Stimulated activated naive CD4-positive, alpha-beta T cell (primary cell): ENCODE measurements around the gene STK32A.

Source experiments
- DNase-seq, 6 experiments: peaks; one replicate each; lab custom pipeline; 2025; lab: John Stamatoyannopoulos, UW

The STK32A gene

DNA sequence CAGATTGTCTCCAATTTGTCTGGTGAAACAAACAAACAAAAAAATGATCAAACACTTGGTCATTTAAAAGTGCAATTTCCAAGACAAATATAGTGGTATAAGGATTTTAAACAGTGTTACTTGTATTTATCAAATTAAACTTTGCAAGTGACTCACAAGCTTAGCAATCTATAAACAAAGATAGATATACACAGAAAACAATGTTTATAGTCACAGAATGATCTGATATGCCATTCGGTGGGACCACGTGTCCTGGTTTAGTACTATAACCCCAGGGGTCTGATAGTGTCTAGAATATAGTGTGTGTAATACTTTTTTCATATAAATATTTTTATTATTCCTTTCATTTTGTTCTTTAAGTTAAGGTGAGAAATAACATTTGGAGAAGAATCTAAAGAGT lies 183.8 kb downstream of the STK32A start:
- no peak for DNase-seq

DNA sequence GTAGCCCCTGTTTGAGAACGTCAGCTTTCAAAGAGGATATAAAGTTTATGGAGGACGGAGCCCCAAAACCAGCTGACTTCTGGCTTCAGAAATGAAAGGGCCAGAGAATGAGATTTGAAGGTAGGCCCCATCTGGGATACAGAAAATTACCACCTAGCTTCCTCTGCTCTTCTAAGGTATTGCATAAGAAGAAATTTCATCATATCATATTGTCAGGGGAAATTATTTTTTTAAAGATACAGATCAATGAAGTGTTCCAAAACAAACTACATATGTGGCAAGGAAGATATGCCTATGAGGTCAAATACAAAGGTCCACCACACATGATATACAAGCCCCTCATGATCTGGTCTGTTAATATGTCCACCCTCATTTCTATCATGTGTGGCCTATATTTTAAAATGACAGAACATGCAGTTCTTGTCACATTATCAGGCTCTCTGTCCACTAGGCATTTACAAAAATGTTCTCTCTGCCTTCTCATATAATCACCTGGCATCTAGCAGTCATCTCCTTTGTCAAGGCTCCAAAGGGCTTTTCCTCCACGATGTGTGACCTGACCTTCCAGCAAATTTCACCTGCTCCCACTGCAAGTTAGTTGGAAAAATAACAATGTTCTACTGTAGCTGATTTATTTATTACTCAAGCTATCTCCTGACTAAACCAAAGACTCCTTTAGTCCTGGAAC lies 192.0 kb downstream of the STK32A start:
- DNase-seq, result no peak

DNA sequence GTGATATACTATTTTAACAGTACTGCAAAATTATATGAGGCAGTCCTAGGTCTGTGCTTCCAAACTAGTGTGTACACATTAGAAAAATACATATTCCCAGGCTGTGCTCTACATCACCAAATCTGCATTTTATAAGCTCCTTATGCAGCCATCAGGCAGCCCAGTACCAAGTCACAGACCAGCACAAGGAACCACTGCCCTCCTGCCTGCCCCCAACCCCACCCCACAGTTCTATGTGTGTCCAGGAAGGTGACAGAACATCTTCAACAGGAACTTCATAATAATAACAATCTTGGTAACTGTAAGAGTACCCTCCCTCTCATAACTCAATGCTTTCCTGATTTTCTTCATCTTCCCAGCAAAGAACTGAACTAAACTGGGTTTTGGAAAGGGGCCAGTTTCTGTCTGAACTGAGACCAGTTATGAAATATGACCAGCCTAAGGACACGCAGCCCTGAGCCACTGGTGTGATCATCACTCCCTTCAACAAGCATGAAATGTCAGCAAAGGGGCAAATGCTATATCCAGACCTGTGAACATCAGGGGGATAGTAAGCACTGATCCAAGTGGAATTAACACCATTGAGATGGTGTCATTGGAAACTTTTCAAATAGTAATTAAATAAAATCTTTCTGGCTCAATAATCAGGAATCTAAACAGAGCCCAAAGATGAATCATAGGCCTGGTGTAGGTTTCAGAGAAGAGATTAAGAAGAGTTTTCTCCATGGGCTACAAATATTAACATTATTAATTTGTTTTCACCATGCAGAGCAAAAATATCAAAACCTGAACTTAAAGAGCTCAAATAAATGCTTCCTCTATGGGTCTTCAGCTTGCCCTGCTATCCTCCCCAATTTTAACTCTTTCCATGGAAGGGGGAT lies 192.9 kb downstream of the STK32A start:
- no peak for DNase-seq

DNA sequence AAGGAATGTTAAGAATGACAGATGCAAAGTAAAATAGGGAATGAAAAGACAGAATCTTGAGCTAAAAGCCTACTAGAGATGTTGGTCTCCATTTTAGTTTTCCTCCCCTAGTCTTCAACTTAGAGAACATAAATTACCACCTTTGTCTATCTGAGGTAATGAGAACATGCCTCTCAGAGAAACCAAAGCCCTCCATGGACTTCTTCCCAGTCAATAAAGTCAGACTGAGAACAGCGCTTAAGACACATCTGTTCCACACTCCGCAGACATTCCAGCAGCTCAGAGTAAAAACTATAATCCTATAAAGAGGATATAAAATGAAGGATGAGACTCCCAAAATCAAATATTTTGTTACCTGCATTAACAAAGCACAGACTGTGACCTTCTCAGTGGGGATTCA lies 195.8 kb downstream of the STK32A start:
- DNase-seq, result no peak

DNA sequence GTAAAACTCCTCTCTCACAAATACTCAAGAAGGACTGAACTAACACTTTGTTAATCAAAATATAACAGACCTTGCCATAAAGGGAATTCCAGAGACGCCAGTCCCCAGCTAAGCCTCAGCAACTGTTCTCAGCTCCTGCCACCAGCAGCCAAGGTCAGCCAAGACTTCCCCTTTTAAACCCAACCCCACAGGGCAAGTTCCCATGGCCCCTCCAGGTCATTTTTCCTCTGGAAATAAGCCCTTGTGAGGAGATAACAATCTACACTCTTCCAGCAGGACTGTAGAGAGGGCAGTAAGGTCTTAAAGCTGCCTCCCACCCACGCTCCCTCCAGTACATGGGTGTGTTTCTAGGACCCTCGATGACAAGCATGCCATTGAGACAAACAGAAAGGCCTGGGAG lies 196.8 kb downstream of the STK32A start:
- no peak for DNase-seq

DNA sequence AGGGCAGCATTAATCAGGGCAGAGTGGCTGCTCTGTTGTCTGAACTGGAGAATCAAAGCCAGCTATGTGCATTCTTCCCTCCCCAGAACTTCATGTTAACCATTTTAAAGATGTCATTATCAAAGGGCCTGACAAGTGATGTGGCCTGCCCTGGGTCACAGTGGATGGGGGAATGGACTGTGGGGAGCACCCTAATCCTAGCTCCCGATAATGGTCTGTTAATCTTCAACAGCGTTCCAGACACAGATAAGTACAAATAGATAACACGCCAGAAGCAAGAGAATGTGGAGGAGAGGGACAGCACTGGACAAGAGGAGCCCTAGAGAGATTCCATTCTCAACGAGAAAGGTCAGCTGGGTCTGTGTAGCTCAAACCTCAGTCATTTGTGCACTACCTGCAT lies 197.5 kb downstream of the STK32A start:
- DNase-seq, result no peak

DNA sequence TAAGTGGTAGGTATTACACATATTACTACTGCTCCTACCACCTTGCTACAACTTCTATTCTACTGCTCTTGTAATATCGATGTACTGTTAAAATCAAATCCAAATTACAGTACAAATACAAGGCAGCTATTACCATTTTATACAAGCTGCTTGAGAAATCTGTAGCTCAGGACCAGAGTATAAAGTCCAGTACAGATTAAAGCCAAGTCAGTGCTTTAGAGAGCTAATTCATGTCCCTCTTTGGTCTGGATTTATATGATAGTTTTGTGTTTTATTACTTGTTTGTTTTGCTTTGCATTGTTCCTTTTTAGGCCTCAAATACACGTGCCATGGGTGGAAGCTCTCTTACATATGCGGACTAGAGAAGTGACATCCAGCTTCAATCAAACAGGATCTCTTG lies 199.2 kb downstream of the STK32A start:
- no peak for DNase-seq

DNA sequence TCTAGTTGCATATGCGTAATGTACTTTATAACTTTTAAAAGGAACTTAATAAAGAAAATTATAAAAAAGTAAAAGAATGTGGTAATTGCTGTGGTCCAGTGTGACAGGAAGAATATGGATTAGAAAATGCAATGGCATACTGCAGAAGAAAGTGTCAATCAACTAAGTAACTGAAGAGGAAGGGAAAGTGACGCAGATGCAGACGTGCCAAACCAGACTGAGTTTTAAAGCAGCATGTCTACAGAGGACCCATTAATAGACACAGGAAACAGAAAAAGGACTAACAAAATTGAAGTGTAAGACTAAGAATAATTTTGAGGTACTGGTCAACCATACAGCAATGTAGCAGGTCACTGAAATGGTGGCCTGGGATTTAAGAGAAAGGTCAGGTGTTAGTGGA lies 201.8 kb downstream of the STK32A start:
- no peak for DNase-seq

DNA sequence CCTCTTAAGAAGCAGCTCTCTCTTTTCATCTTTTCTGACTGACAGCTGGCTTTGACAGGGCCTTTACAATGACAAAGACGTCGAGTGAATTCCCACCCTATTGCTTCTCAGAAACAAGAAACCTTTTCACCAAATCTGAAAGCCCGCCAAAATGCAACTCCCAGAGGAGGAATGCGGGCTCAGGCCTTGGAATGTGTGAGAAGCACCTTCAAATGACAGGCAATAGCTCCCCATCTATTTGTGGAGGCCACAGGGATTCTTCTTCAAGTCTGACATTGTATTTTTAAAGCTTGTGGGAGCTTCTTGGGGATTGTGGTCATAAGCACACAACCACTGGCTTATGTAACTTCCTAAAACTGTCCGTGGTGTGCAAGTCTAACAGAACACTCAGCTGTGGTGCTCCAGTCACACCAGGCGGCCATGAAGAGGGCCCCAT lies 202.4 kb downstream of the STK32A start:
- no peak for DNase-seq
